K562 (cell line): ENCODE results near the gene WDR18. TPM values are rescaled to one million over a fixed set of nuclear protein-coding genes. Genes with fewer than 3 reads are reported as not detected.
A peak's percentile ranks its signal among the peaks of the same experiment; 100 is the strongest.

Experiments used
- BRF1 ChIP-seq: IDR thresholded peaks from 3 replicates; pipeline ENCODE4 v1.6.1; 2011; ENCODE audit warnings: borderline replicate concordance, mild to moderate bottlenecking; ENCODE audit not compliant: insufficient read length; ENCODE audit errors: extremely low read depth
- EWSR1 ChIP-seq: fragments of 450-650 bp; IDR thresholded peaks from 2 replicates; pipeline ENCODE4 v1.6.1; 2018; ENCODE audit warnings: borderline replicate concordance, mild to moderate bottlenecking, low read depth, moderate library complexity; ENCODE audit not compliant: partially characterized antibody
- FOS ChIP-seq: IDR thresholded peaks from 3 replicates; pipeline ENCODE4 v1.6.1; 2011; ENCODE audit not compliant: insufficient read length; ENCODE audit errors: extremely low read depth
- KDM1A ChIP-seq, 2 experiments: fragments of 450-650 bp; IDR thresholded peaks; 2 replicates each; pipeline ENCODE4 v1.6.1; 2016; ENCODE audit warnings: mild to moderate bottlenecking in 2 of 2
- MYNN ChIP-seq, 2 experiments: sonication (generic); formaldehyde crosslinking in 1 of 2; IDR thresholded peaks; 2 replicates each; pipeline versions ENCODE4 v1.5.0 to v1.6.1; 2016 to 2020; ENCODE audit warnings: antibody characterized with exemption in 1 of 2, missing genetic modification reagents in 1 of 2
- POU5F1 ChIP-seq: fragments of 150-350 bp; IDR thresholded peaks from 2 replicates; pipeline ENCODE4 v1.6.1; 2014; ENCODE audit warnings: borderline replicate concordance, low read length, low read depth, mild to moderate bottlenecking; ENCODE audit not compliant: partially characterized antibody
- RBM17 ChIP-seq: fragments of 200-400 bp; formaldehyde crosslinking; IDR thresholded peaks from 2 replicates; pipeline ENCODE4 v1.6.1; 2017; ENCODE audit warnings: low read depth, mild to moderate bottlenecking, low read length, borderline replicate concordance
- SIX5 ChIP-seq, 2 experiments: IDR thresholded peaks; 2 replicates each; pipeline ENCODE4 v1.6.1; 2011; ENCODE audit warnings: low read length in 2 of 2, borderline replicate concordance in 1 of 2, low read depth in 1 of 2, mild to moderate bottlenecking in 1 of 2, moderate library complexity in 1 of 2; ENCODE audit not compliant: insufficient read depth in 1 of 2
- ZNF354B ChIP-seq: fragments of 250-450 bp; sonication (Bioruptor Pico); IDR thresholded peaks from 2 replicates; pipeline ENCODE4 v1.4.0; 2020
- ZNF75A ChIP-seq: fragments of 450-650 bp; formaldehyde crosslinking; IDR thresholded peaks from 2 replicates; pipeline ENCODE4 v1.4.0; 2020; ENCODE audit warnings: mild to moderate bottlenecking
- polyA plus RNA-seq, 8 experiments: library from polyadenylated mRNA; depleted of rRNA in 4 of 8; stranded (reverse) in 5 of 8; unstranded in 3 of 8; fragments of >200 nt; fragmentation: Nextera tagmentation in 2 of 8; fragmentation: Illumina TruSeq in 1 of 8; extraction: Ambion mirVana in 2 of 8; extraction: Trizol in 1 of 8; gene quantifications; 2 replicates each; pipeline versions ENCODE4 v1.2.1 to v1.2.3, GENCODE V29; 2011 to 2014; ENCODE audit warnings: inconsistent platforms in 1 of 8, missing spikeins in 1 of 8
- total RNA-seq, 7 experiments: library from RNA; depleted of rRNA in 6 of 7; stranded (reverse); fragments of >200 nt in 6 of 7; fragmentation: Illumina TruSeq in 2 of 7; extraction: Trizol in 2 of 7; gene quantifications; 2 replicates each; pipeline versions ENCODE4 v1.2.1 to v1.2.3, GENCODE V29; 2011 to 2021; ENCODE audit warnings: low replicate concordance in 1 of 7
- TF ChIP-seq, protein P1 (sequence below): fragments of 450-650 bp; IDR thresholded peaks from 2 replicates; pipeline ENCODE4 v1.6.1; 2018; ENCODE audit warnings: mild to moderate bottlenecking, low read depth; ENCODE audit not compliant: partially characterized antibody
- TF ChIP-seq, protein P2 (sequence below), 2 experiments: fragments of 150-350 bp in 1 of 2; IDR thresholded peaks; 2 replicates each; pipeline ENCODE4 v1.6.1; 2012 to 2016; ENCODE audit warnings: low read depth in 2 of 2, low read length in 2 of 2, mild to moderate bottlenecking in 1 of 2, moderate library complexity in 1 of 2
- TF ChIP-seq, protein P3 (sequence below): conservative IDR thresholded peaks from 2 replicates; pipeline ENCODE4 v1.6.1; 2011; ENCODE audit warnings: low read depth, mild to moderate bottlenecking, low read length; ENCODE audit not compliant: control insufficient read depth
- TF ChIP-seq, protein P4 (sequence below): fragments of 200-800 bp; sonication (Bioruptor generic); IDR thresholded peaks from 2 replicates; pipeline ENCODE4 v1.6.1; 2017; ENCODE audit warnings: missing genetic modification characterization, missing compliant biosample characterization
- TF ChIP-seq, protein P5 (sequence below): sonication (generic); formaldehyde crosslinking; IDR thresholded peaks from 2 replicates; pipeline ENCODE4 v1.9.0; 2022; ENCODE audit warnings: mild to moderate bottlenecking, missing genetic modification reagents

Gene WDR18
- total and polyA plus RNA-seq, 9 of the 15 experiments (the other 6 are each of a cell fraction or from before 2014, with no cell fraction given) = 0.65 to 181 (median 30.1) TPM

DNA sequence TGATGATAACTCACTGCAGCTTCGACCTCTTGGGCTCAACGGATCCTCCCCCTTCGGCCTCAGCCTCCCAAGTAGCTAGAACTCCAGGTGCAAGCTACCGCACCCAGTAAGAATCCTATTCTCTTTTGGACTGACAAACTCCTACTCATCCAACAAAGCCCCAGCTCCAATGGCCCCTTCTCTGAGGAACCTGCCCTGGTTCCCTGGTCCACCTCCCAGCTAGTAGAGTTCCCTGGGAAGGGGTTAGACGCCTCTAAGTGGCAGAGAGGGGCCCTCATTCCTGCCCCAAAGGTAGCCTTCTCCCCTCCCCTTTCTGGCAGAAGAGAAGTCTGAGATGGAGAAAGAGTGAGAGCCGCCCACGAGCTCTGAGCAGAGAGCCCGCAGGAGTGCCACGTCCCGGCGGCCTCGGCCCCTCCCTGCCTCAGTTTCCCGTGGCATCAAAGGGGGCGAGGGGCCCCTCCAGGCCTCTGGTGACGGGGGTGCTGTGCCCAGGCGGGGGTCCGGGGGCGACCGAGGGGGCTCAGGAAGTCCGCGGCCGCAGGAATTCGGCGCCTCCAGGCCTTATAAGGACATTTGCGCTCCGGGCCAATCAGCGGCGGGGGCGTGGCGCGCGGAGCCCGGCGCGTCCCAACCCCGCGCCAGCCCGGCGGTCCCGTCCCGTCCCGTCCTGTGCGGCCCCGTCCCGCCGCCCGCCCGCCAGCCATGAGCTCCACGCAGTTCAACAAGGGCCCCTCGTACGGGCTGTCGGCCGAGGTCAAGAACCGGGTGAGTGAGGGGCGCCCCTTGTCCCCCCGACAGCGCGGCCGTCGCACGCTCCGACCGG lies 42.0 kb downstream of the WDR18 start, which contains the start of gene CNN2 (continued):
- TF ChIP-seq, protein P1, sequence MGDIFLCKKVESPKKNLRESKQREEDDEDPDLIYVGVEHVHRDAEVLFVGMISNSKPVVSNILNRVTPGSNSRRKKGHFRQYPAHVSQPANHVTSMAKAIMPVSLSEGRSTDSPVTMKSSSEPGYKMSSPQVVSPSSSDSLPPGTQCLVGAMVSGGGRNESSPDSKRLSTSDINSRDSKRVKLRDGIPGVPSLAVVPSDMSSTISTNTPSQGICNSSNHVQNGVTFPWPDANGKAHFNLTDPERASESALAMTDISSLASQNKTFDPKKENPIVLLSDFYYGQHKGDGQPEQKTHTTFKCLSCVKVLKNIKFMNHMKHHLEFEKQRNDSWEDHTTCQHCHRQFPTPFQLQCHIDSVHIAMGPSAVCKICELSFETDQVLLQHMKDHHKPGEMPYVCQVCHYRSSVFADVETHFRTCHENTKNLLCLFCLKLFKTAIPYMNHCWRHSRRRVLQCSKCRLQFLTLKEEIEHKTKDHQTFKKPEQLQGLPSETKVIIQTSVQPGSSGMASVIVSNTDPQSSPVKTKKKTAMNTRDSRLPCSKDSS = no peak
- TF ChIP-seq, protein P2, sequence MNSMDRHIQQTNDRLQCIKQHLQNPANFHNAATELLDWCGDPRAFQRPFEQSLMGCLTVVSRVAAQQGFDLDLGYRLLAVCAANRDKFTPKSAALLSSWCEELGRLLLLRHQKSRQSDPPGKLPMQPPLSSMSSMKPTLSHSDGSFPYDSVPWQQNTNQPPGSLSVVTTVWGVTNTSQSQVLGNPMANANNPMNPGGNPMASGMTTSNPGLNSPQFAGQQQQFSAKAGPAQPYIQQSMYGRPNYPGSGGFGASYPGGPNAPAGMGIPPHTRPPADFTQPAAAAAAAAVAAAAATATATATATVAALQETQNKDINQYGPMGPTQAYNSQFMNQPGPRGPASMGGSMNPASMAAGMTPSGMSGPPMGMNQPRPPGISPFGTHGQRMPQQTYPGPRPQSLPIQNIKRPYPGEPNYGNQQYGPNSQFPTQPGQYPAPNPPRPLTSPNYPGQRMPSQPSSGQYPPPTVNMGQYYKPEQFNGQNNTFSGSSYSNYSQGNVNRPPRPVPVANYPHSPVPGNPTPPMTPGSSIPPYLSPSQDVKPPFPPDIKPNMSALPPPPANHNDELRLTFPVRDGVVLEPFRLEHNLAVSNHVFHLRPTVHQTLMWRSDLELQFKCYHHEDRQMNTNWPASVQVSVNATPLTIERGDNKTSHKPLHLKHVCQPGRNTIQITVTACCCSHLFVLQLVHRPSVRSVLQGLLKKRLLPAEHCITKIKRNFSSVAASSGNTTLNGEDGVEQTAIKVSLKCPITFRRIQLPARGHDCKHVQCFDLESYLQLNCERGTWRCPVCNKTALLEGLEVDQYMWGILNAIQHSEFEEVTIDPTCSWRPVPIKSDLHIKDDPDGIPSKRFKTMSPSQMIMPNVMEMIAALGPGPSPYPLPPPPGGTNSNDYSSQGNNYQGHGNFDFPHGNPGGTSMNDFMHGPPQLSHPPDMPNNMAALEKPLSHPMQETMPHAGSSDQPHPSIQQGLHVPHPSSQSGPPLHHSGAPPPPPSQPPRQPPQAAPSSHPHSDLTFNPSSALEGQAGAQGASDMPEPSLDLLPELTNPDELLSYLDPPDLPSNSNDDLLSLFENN (IDR thresholded peaks at IDR 0.05; ENCODE audit: low read depth in 2 of 2, low read length in 2 of 2) = no peak
- TF ChIP-seq BRF1 (no peak), MYNN (IDR thresholded peaks at IDR 0.05) (no peak), MYNN (CRISPR knock-in tag; IDR thresholded peaks at IDR 0.05) (no peak), POU5F1 (no peak), FOS (no peak), EWSR1 (no peak), ZNF75A (CRISPR knock-in tag) (no peak), ZNF354B (no peak), RBM17 (no peak), SIX5 (IDR thresholded peaks at IDR 0.05; ENCODE audit: borderline replicate concordance in 1 of 2, insufficient read depth in 1 of 2, low read depth in 1 of 2, low read length in 2 of 2) (no peak), KDM1A (IDR thresholded peaks at IDR 0.05) (no peak)
- TF ChIP-seq, protein P3, sequence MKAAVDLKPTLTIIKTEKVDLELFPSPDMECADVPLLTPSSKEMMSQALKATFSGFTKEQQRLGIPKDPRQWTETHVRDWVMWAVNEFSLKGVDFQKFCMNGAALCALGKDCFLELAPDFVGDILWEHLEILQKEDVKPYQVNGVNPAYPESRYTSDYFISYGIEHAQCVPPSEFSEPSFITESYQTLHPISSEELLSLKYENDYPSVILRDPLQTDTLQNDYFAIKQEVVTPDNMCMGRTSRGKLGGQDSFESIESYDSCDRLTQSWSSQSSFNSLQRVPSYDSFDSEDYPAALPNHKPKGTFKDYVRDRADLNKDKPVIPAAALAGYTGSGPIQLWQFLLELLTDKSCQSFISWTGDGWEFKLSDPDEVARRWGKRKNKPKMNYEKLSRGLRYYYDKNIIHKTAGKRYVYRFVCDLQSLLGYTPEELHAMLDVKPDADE = no peak; the same call in 1 of the 2 replicates
- TF ChIP-seq, protein P4, sequence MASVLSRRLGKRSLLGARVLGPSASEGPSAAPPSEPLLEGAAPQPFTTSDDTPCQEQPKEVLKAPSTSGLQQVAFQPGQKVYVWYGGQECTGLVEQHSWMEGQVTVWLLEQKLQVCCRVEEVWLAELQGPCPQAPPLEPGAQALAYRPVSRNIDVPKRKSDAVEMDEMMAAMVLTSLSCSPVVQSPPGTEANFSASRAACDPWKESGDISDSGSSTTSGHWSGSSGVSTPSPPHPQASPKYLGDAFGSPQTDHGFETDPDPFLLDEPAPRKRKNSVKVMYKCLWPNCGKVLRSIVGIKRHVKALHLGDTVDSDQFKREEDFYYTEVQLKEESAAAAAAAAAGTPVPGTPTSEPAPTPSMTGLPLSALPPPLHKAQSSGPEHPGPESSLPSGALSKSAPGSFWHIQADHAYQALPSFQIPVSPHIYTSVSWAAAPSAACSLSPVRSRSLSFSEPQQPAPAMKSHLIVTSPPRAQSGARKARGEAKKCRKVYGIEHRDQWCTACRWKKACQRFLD = no peak
- TF ChIP-seq, protein P5, sequence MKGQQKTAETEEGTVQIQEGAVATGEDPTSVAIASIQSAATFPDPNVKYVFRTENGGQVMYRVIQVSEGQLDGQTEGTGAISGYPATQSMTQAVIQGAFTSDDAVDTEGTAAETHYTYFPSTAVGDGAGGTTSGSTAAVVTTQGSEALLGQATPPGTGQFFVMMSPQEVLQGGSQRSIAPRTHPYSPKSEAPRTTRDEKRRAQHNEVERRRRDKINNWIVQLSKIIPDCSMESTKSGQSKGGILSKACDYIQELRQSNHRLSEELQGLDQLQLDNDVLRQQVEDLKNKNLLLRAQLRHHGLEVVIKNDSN (CRISPR knock-in tag) = 0 out of 2 replicates have a peak, but pooled peaks have one; percentile 25
